Chondrocyte (in vitro differentiated cells): ENCODE measurements around the gene IQSEC3. TPM values are rescaled to one million over a fixed set of nuclear protein-coding genes. Genes with fewer than 3 reads are reported as not detected.

ENCODE experiments used
- DNase-seq: peaks from one replicate; pipeline ENCODE4 v3.0.0; 2021; ENCODE audit warnings: mixed read lengths, low spot score
- H3K27ac Mint-ChIP-seq: one replicate; pipeline ENCODE4 v1.8.0; 2021; ENCODE audit warnings: mild to moderate bottlenecking, moderate library complexity, mixed read lengths; ENCODE audit not compliant: unreplicated experiment
- H3K27me3 Mint-ChIP-seq: 2 replicates; pipeline ENCODE4 v1.8.0; 2021; ENCODE audit warnings: low read depth, mixed read lengths
- H3K36me3 Mint-ChIP-seq: 2 replicates; pipeline ENCODE4 v1.8.0; 2021; ENCODE audit warnings: low read depth, mixed read lengths
- H3K4me1 Mint-ChIP-seq: 2 replicates; pipeline ENCODE4 v1.8.0; 2021; ENCODE audit warnings: low read depth, mild to moderate bottlenecking, mixed read lengths
- H3K4me3 Mint-ChIP-seq: one replicate; pipeline ENCODE4 v1.8.0; 2021; ENCODE audit warnings: mild to moderate bottlenecking, moderate library complexity, mixed read lengths; ENCODE audit not compliant: unreplicated experiment
- H3K9me3 Mint-ChIP-seq: 2 replicates; pipeline ENCODE4 v1.8.0; 2021; ENCODE audit warnings: low read depth, mixed read lengths
- CTCF ChIP-seq: fragments of 200-600 bp; sonication (generic); IDR thresholded peaks from 2 replicates; pipeline ENCODE4 v1.5.0; 2021; ENCODE audit warnings: antibody characterized with exemption, mild to moderate bottlenecking, moderate library complexity
- total RNA-seq: library from RNA; stranded (reverse); gene quantifications from 3 replicates; pipeline ENCODE4 v1.2.1, GENCODE V29; 2021

Gene IQSEC3
- total RNA-seq, 1 donor from 2014 or later = not detected

- no peak overlapping the region for H3K4me3 Mint-ChIP-seq
- no peak overlapping the region for H3K27ac Mint-ChIP-seq
- no peak for TF ChIP-seq CTCF
- no peaks in the 10 kb centered on the region for H3K9me3 Mint-ChIP-seq
- peak; percentile 68 for DNase-seq
- H3K36me3 Mint-ChIP-seq = peaks cover 1% of the 10 kb centered on the region
- peaks cover 49% of the 10 kb centered on the region for H3K27me3 Mint-ChIP-seq
- H3K4me1 Mint-ChIP-seq = no peaks in the 10 kb centered on the region
Observed at GRCh38 chr12:117311-117710, 50.7 kb downstream of the IQSEC3 start.

GRCh38 chr12:117816-118345 is 51.3 kb downstream of the IQSEC3 start:
- Mint-ChIP-seq H3K4me1 (no peaks in the 10 kb centered on the region), H3K27me3 (peaks cover 54% of the 10 kb centered on the region), H3K27ac (no peak overlapping the region), H3K9me3 (no peaks in the 10 kb centered on the region), H3K36me3 (peaks cover 1% of the 10 kb centered on the region), H3K4me3 (no peak overlapping the region)
- TF ChIP-seq CTCF = no peak
- peak; percentile 68 for DNase-seq

- DNase-seq = peak; percentile 80
- Mint-ChIP-seq H3K4me3 (no peak overlapping the region), H3K36me3 (peaks cover 1% of the 10 kb centered on the region), H3K9me3 (no peaks in the 10 kb centered on the region), H3K4me1 (no peaks in the 10 kb centered on the region), H3K27me3 (peaks cover 54% of the 10 kb centered on the region), H3K27ac (no peak overlapping the region)
- no peak for TF ChIP-seq CTCF
Observed at GRCh38 chr12:118591-118990, 52.0 kb downstream of the IQSEC3 start.

GRCh38 chr12:120951-121350 is 54.4 kb downstream of the IQSEC3 start:
- Mint-ChIP-seq H3K4me3 (no peak overlapping the region), H3K36me3 (peaks cover 1% of the 10 kb centered on the region), H3K9me3 (no peaks in the 10 kb centered on the region), H3K27me3 (peaks cover 47% of the 10 kb centered on the region), H3K4me1 (no peaks in the 10 kb centered on the region), H3K27ac (no peak overlapping the region)
- DNase-seq = no peak
- no peak for TF ChIP-seq CTCF

- no peaks in the 10 kb centered on the region for H3K9me3 Mint-ChIP-seq
- no peak overlapping the region for H3K27ac Mint-ChIP-seq
- peaks cover 48% of the 10 kb centered on the region for H3K27me3 Mint-ChIP-seq
- H3K4me3 Mint-ChIP-seq = no peak overlapping the region
- DNase-seq = no peak
- no peaks in the 10 kb centered on the region for H3K4me1 Mint-ChIP-seq
- TF ChIP-seq CTCF = no peak
- peaks cover 1% of the 10 kb centered on the region for H3K36me3 Mint-ChIP-seq
Observed at GRCh38 chr12:121647-122046, 55.1 kb downstream of the IQSEC3 start.
